GM19463 (cell line): ENCODE measurements around the gene DZIP1.
"Not testable (repeated sequence)": the region's sequence is repeated elsewhere in the genome, so short reads cannot be mapped to it uniquely, and the experiment has no call there.

Source experiments
- ATAC-seq: cut with Tn5 transposase; IDR thresholded peaks from one replicate; pipeline ENCODE4 v1.9.1; 2021; ENCODE audit warnings: mild to moderate bottlenecking, moderate library complexity; ENCODE audit not compliant: unreplicated experiment

The DZIP1 gene

GRCh38 chr13:95644601-95645052, at the start of gene DZIP1:
Gene DZIP1, minus strand, starts transcription at chr13:95644706. Its CDS starts 2,677 bp downstream, at chr13:95642029.
- ATAC-seq = peak; percentile 57

- ATAC-seq = not testable (repeated sequence)
Observed at GRCh38 chr13:95690986-95691385, 46.5 kb upstream of the DZIP1 start.

- no peak for ATAC-seq
Observed at GRCh38 chr13:95689582-95689926, 45.0 kb upstream of the DZIP1 start.

- not testable (repeated sequence) for ATAC-seq
Observed at GRCh38 chr13:95684960-95685359, 40.5 kb upstream of the DZIP1 start.

GRCh38 chr13:95684418-95684817, 39.9 kb upstream of the DZIP1 start:
- ATAC-seq = no peak

- no peak for ATAC-seq
Observed at GRCh38 chr13:95679722-95680121, 35.2 kb upstream of the DZIP1 start.

- no peak for ATAC-seq
Observed at GRCh38 chr13:95678967-95679366, 34.5 kb upstream of the DZIP1 start.

- ATAC-seq = no peak
Observed at GRCh38 chr13:95677564-95678266, 33.2 kb upstream of the DZIP1 start.

- ATAC-seq = peak; percentile 93
Observed at GRCh38 chr13:95676762-95677563, 32.5 kb upstream of the DZIP1 start, which contains the start of gene DNAJC3. Gene DNAJC3, plus strand, starts transcription at chr13:95677139. Its CDS starts 117 bp downstream, at chr13:95677256.

GRCh38 chr13:95676105-95676761, 31.7 kb upstream of the DZIP1 start:
- ATAC-seq = no peak

GRCh38 chr13:95671597-95671996, 27.1 kb upstream of the DZIP1 start:
- ATAC-seq = no peak

GRCh38 chr13:95667235-95667634, 22.7 kb upstream of the DZIP1 start:
- not testable (repeated sequence) for ATAC-seq

- ATAC-seq = no peak
Observed at GRCh38 chr13:95660981-95661581, 16.6 kb upstream of the DZIP1 start.

GRCh38 chr13:95659500-95659899, 15.0 kb upstream of the DZIP1 start:
- ATAC-seq = no peak

GRCh38 chr13:95656386-95657015, 12.0 kb upstream of the DZIP1 start:
- ATAC-seq = no peak

GRCh38 chr13:95652821-95653220, 8.3 kb upstream of the DZIP1 start:
- no peak for ATAC-seq

GRCh38 chr13:95652244-95652764, 7.8 kb upstream of the DZIP1 start:
- no peak for ATAC-seq

- ATAC-seq = no peak
Observed at GRCh38 chr13:95650696-95651095, 6.2 kb upstream of the DZIP1 start.

- no peak for ATAC-seq
Observed at GRCh38 chr13:95647321-95647720, 2.8 kb upstream of the DZIP1 start.

- peak; percentile 36 for ATAC-seq
Observed at GRCh38 chr13:95643936-95644598, 439 bp downstream of the DZIP1 start.
